ENCODE results near the gene ERCC4.
A peak's percentile ranks its signal among the peaks of the same experiment; 100 is the strongest.

Gene ERCC4

GRCh38 chr16:13945744-13946485, 26.0 kb downstream of the ERCC4 start:
- H3K9ac ChIP-seq (ENCODE audit: low read length in 2 of 2) = no peak overlapping the region
- no peak overlapping the region for H3K27ac ChIP-seq (ENCODE audit: low read length)
- H3K36me3 ChIP-seq (ENCODE audit: control insufficient read depth in 2 of 2, insufficient read depth in 2 of 2, low read length in 2 of 2) = peaks cover 15 to 30% of the 10 kb centered on the region in 2 donors
- H3K4me1 ChIP-seq (ENCODE audit: control insufficient read depth, insufficient read depth, low read length) = no peaks in the 10 kb centered on the region
- H3K4me3 ChIP-seq (ENCODE audit: low read length in 2 of 2) = no peak overlapping the region
- H3K27me3 ChIP-seq (ENCODE audit: control insufficient read depth in 1 of 2, insufficient read depth in 2 of 2, low read length in 2 of 2) = no peaks in the 10 kb centered on the region
- H3K9me3 ChIP-seq (ENCODE audit: control insufficient read depth in 2 of 2, low read length in 2 of 2) = no peaks in the 10 kb centered on the region

- peaks cover 15 to 30% of the 10 kb centered on the region in 2 donors for H3K36me3 ChIP-seq (ENCODE audit: control insufficient read depth in 2 of 2, insufficient read depth in 2 of 2, low read length in 2 of 2)
- no peaks in the 10 kb centered on the region for H3K4me1 ChIP-seq (ENCODE audit: control insufficient read depth, insufficient read depth, low read length)
- H3K27me3 ChIP-seq (ENCODE audit: control insufficient read depth in 1 of 2, insufficient read depth in 2 of 2, low read length in 2 of 2) = no peaks in the 10 kb centered on the region
- H3K27ac ChIP-seq (ENCODE audit: low read length) = no peak overlapping the region
- H3K4me3 ChIP-seq (ENCODE audit: low read length in 2 of 2) = no peak overlapping the region
- no peak overlapping the region for H3K9ac ChIP-seq (ENCODE audit: low read length in 2 of 2)
- no peaks in the 10 kb centered on the region for H3K9me3 ChIP-seq (ENCODE audit: control insufficient read depth in 2 of 2, low read length in 2 of 2)
These were observed 28.1 kb downstream of the ERCC4 start for GRCh38 chr16:13948086-13948485.

GRCh38 chr16:13950821-13951547, 31.0 kb downstream of the ERCC4 start:
- no peaks in the 10 kb centered on the region for H3K9me3 ChIP-seq (ENCODE audit: control insufficient read depth in 2 of 2, low read length in 2 of 2)
- H3K9ac ChIP-seq (ENCODE audit: low read length in 2 of 2) = no peak overlapping the region
- no peaks in the 10 kb centered on the region for H3K4me1 ChIP-seq (ENCODE audit: control insufficient read depth, insufficient read depth, low read length)
- no peak overlapping the region for H3K27ac ChIP-seq (ENCODE audit: low read length)
- no peak overlapping the region for H3K4me3 ChIP-seq (ENCODE audit: low read length in 2 of 2)
- H3K36me3 ChIP-seq (ENCODE audit: control insufficient read depth in 2 of 2, insufficient read depth in 2 of 2, low read length in 2 of 2) = peaks cover 10 to 19% of the 10 kb centered on the region in 2 donors
- no peaks in the 10 kb centered on the region for H3K27me3 ChIP-seq (ENCODE audit: control insufficient read depth in 1 of 2, insufficient read depth in 2 of 2, low read length in 2 of 2)

- no peak overlapping the region for H3K9ac ChIP-seq (ENCODE audit: low read length in 2 of 2)
- H3K27me3 ChIP-seq (ENCODE audit: control insufficient read depth in 1 of 2, insufficient read depth in 2 of 2, low read length in 2 of 2) = no peaks in the 10 kb centered on the region
- H3K27ac ChIP-seq (ENCODE audit: low read length) = no peak overlapping the region
- no peaks in the 10 kb centered on the region for H3K9me3 ChIP-seq (ENCODE audit: control insufficient read depth in 2 of 2, low read length in 2 of 2)
- peaks cover 3% of the 10 kb centered on the region for H3K4me1 ChIP-seq (ENCODE audit: control insufficient read depth, insufficient read depth, low read length)
- H3K36me3 ChIP-seq (ENCODE audit: control insufficient read depth in 2 of 2, insufficient read depth in 2 of 2, low read length in 2 of 2) = peaks cover 7 to 13% of the 10 kb centered on the region in 2 donors
- H3K4me3 ChIP-seq (ENCODE audit: low read length in 2 of 2) = no peak overlapping the region
These were observed 31.7 kb downstream of the ERCC4 start for GRCh38 chr16:13951611-13952010.

GRCh38 chr16:13953501-13953900, 33.5 kb downstream of the ERCC4 start:
- peaks cover 0 to 3% of the 10 kb centered on the region in 2 donors for H3K36me3 ChIP-seq (ENCODE audit: control insufficient read depth in 2 of 2, insufficient read depth in 2 of 2, low read length in 2 of 2)
- no peak overlapping the region for H3K27ac ChIP-seq (ENCODE audit: low read length)

GRCh38 chr16:13956635-13957196, 36.8 kb downstream of the ERCC4 start:
- Histone ChIP-seq H3K27ac (ENCODE audit: low read length) (peak overlapping the region; percentile 37), H3K9me3 (ENCODE audit: control insufficient read depth in 2 of 2, low read length in 2 of 2) (no peaks in the 10 kb centered on the region), H3K4me3 (ENCODE audit: low read length in 2 of 2) (peak overlapping the region; percentile 38 to 41), H3K27me3 (ENCODE audit: control insufficient read depth in 1 of 2, insufficient read depth in 2 of 2, low read length in 2 of 2) (no peaks in the 10 kb centered on the region), H3K9ac (ENCODE audit: low read length in 2 of 2) (peak overlapping the region; percentile 51 to 57), H3K4me1 (ENCODE audit: control insufficient read depth, insufficient read depth, low read length) (peaks cover 14% of the 10 kb centered on the region), H3K36me3 (ENCODE audit: control insufficient read depth in 2 of 2, insufficient read depth in 2 of 2, low read length in 2 of 2) (no peaks in the 10 kb centered on the region)

More at GRCh38 chr16:13953501-13953900, 33.5 kb downstream of the ERCC4 start:
- no peak overlapping the region for H3K9ac ChIP-seq (ENCODE audit: low read length in 2 of 2)
- H3K27me3 ChIP-seq (ENCODE audit: control insufficient read depth in 1 of 2, insufficient read depth in 2 of 2, low read length in 2 of 2) = no peaks in the 10 kb centered on the region
- no peak overlapping the region for H3K4me3 ChIP-seq (ENCODE audit: low read length in 2 of 2)
- H3K4me1 ChIP-seq (ENCODE audit: control insufficient read depth, insufficient read depth, low read length) = peaks cover 14% of the 10 kb centered on the region
- no peaks in the 10 kb centered on the region for H3K9me3 ChIP-seq (ENCODE audit: control insufficient read depth in 2 of 2, low read length in 2 of 2)

- Histone ChIP-seq H3K27ac (ENCODE audit: low read length) (peak overlapping the region; percentile 53), H3K4me3 (ENCODE audit: low read length in 2 of 2) (peak overlapping the region; percentile 38 to 41), H3K27me3 (ENCODE audit: control insufficient read depth in 1 of 2, insufficient read depth in 2 of 2, low read length in 2 of 2) (no peaks in the 10 kb centered on the region), H3K9me3 (ENCODE audit: control insufficient read depth in 2 of 2, low read length in 2 of 2) (no peaks in the 10 kb centered on the region), H3K9ac (ENCODE audit: low read length in 2 of 2) (peak overlapping the region in 1 of 2 donors; percentile 57), H3K36me3 (ENCODE audit: control insufficient read depth in 2 of 2, insufficient read depth in 2 of 2, low read length in 2 of 2) (no peaks in the 10 kb centered on the region), H3K4me1 (ENCODE audit: control insufficient read depth, insufficient read depth, low read length) (peaks cover 14% of the 10 kb centered on the region)
These were observed 37.5 kb downstream of the ERCC4 start for GRCh38 chr16:13957197-13958078.

- Histone ChIP-seq H3K36me3 (ENCODE audit: control insufficient read depth in 2 of 2, insufficient read depth in 2 of 2, low read length in 2 of 2) (no peaks in the 10 kb centered on the region), H3K27ac (ENCODE audit: low read length) (no peak overlapping the region), H3K4me1 (ENCODE audit: control insufficient read depth, insufficient read depth, low read length) (peaks cover 14% of the 10 kb centered on the region), H3K9me3 (ENCODE audit: control insufficient read depth in 2 of 2, low read length in 2 of 2) (no peaks in the 10 kb centered on the region), H3K9ac (ENCODE audit: low read length in 2 of 2) (no peak overlapping the region), H3K4me3 (ENCODE audit: low read length in 2 of 2) (no peak overlapping the region), H3K27me3 (ENCODE audit: control insufficient read depth in 1 of 2, insufficient read depth in 2 of 2, low read length in 2 of 2) (no peaks in the 10 kb centered on the region)
These were observed 38.5 kb downstream of the ERCC4 start for GRCh38 chr16:13958474-13958873.

- Histone ChIP-seq H3K27me3 (ENCODE audit: control insufficient read depth in 1 of 2, insufficient read depth in 2 of 2, low read length in 2 of 2) (no peaks in the 10 kb centered on the region), H3K4me1 (ENCODE audit: control insufficient read depth, insufficient read depth, low read length) (peaks cover 14% of the 10 kb centered on the region), H3K9ac (ENCODE audit: low read length in 2 of 2) (no peak overlapping the region), H3K27ac (ENCODE audit: low read length) (no peak overlapping the region), H3K4me3 (ENCODE audit: low read length in 2 of 2) (no peak overlapping the region), H3K36me3 (ENCODE audit: control insufficient read depth in 2 of 2, insufficient read depth in 2 of 2, low read length in 2 of 2) (no peaks in the 10 kb centered on the region), H3K9me3 (ENCODE audit: control insufficient read depth in 2 of 2, low read length in 2 of 2) (no peaks in the 10 kb centered on the region)
These were observed 39.7 kb downstream of the ERCC4 start for GRCh38 chr16:13959626-13960025.

- H3K27me3 ChIP-seq (ENCODE audit: control insufficient read depth in 1 of 2, insufficient read depth in 2 of 2, low read length in 2 of 2) = no peaks in the 10 kb centered on the region
- peaks cover 14% of the 10 kb centered on the region for H3K4me1 ChIP-seq (ENCODE audit: control insufficient read depth, insufficient read depth, low read length)
- H3K36me3 ChIP-seq (ENCODE audit: control insufficient read depth in 2 of 2, insufficient read depth in 2 of 2, low read length in 2 of 2) = no peaks in the 10 kb centered on the region
- no peak overlapping the region for H3K27ac ChIP-seq (ENCODE audit: low read length)
- no peaks in the 10 kb centered on the region for H3K9me3 ChIP-seq (ENCODE audit: control insufficient read depth in 2 of 2, low read length in 2 of 2)
- no peak overlapping the region for H3K9ac ChIP-seq (ENCODE audit: low read length in 2 of 2)
- no peak overlapping the region for H3K4me3 ChIP-seq (ENCODE audit: low read length in 2 of 2)
These were observed 41.3 kb downstream of the ERCC4 start for GRCh38 chr16:13961099-13961811.

Data from stomach smooth muscle (tissue), 2 donors.